Lung (tissue), 12 donors: ENCODE data around the gene EVX1. TPM values are rescaled to one million over a fixed set of nuclear protein-coding genes. Genes with fewer than 3 reads are reported as not detected.
A peak's percentile ranks its signal among the peaks of the same experiment; 100 is the strongest.

Experiments used
- ATAC-seq: fragments of 200-7000 bp; cut with Tn5 transposase; one replicate; pipeline ENCODE4 v1.9.1; 2020; ENCODE audit warnings: moderate number of reproducible peaks; ENCODE audit not compliant: insufficient read depth, low FRiP score
- DNase-seq, 3 donors: peaks; one replicate each; pipeline ENCODE4 v3.0.0-alpha.2; 2013 to 2017
- H3K27ac ChIP-seq, 2 donors: one replicate each; pipeline ENCODE4 v1.5.1; 2013; ENCODE audit warnings: mild to moderate bottlenecking in 2 of 2, moderate library complexity in 2 of 2, control low read depth in 1 of 2, inconsistent platforms in 1 of 2, low read depth in 1 of 2, low read length in 1 of 2
- H3K27me3 ChIP-seq, 3 donors: one replicate each; pipeline ENCODE4 v1.5.1; 2013; ENCODE audit warnings: low read length in 2 of 3; ENCODE audit not compliant: control insufficient read depth in 3 of 3, insufficient read depth in 3 of 3
- H3K36me3 ChIP-seq, 4 donors: one replicate each; pipeline ENCODE4 v1.5.1; 2013; ENCODE audit warnings: low read length in 4 of 4, mild to moderate bottlenecking in 1 of 4, moderate library complexity in 1 of 4; ENCODE audit not compliant: control insufficient read depth in 4 of 4, insufficient read depth in 4 of 4
- H3K4me1 ChIP-seq, 5 donors: one replicate each; pipeline ENCODE4 v1.5.1; 2013; ENCODE audit warnings: low read length in 5 of 5, mild to moderate bottlenecking in 2 of 5, moderate library complexity in 1 of 5; ENCODE audit not compliant: control insufficient read depth in 5 of 5, insufficient read depth in 5 of 5
- H3K4me3 ChIP-seq: one replicate; pipeline ENCODE4 v1.5.1; 2013; ENCODE audit warnings: mild to moderate bottlenecking, control low read depth, moderate library complexity
- H3K9ac ChIP-seq, 2 donors: one replicate each; pipeline ENCODE4 v1.5.1; 2013; ENCODE audit warnings: low read length in 2 of 2, control low read depth in 1 of 2; ENCODE audit not compliant: insufficient read depth in 1 of 2
- H3K9me3 ChIP-seq, 4 donors: one replicate each; pipeline ENCODE4 v1.5.1; 2013; ENCODE audit warnings: low read length in 3 of 4, mild to moderate bottlenecking in 1 of 4, moderate library complexity in 1 of 4; ENCODE audit not compliant: control insufficient read depth in 4 of 4, insufficient read depth in 3 of 4
- CTCF ChIP-seq: IDR thresholded peaks from 2 replicates; pipeline ENCODE4 v1.5.1; 2012; ENCODE audit warnings: mild to moderate bottlenecking; ENCODE audit errors: control extremely low read depth, extremely low read depth
- WGBS, 2 donors: extraction: QIAGEN DNeasy Blood & Tissue Kit; methylation state at CpG; one replicate each; pipeline ENCODE4 v1.1.7; 2013; 5-methylcytosine and 5-hydroxymethylcytosine counted together
- polyA plus RNA-seq, 2 donors: library from polyadenylated mRNA; stranded (reverse); fragments of 200-250 nt; gene quantifications; one replicate each; pipeline ENCODE4 v1.2.1, GENCODE V29; 2013
- total RNA-seq, 2 donors: library from RNA; depleted of rRNA in 1 of 2; stranded (reverse); fragments of >200 nt in 1 of 2; gene quantifications; one replicate each; pipeline ENCODE4 v1.2.1, GENCODE V29; 2014 to 2021
- donor health status: control.
- donor health status: control.
- donor health status: Bipolar disorder and iron deficiency.
- donor health status: healthy.
- donor health status: DM: yes; HTN: yes; CAD: no.

The EVX1 gene
- total and polyA plus RNA-seq, 4 donors: not detected

- 7 to 14% methylated on average over 23 of the region's 23 CpGs for WGBS, 2 donors
- peaks cover 0 to 35% (median 0%) of the 10 kb centered on the region in 5 donors for H3K4me1 ChIP-seq
- peaks cover 0 to 14% (median 0%) of the 10 kb centered on the region in 4 donors for H3K9me3 ChIP-seq
- no peak for DNase-seq
- H3K36me3 ChIP-seq: no peaks in the 10 kb centered on the region
- no peak overlapping the region for H3K9ac ChIP-seq
- H3K27ac ChIP-seq: no peak overlapping the region
- TF ChIP-seq CTCF: no peak
- no peak for ATAC-seq
- H3K4me3 ChIP-seq: no peak overlapping the region
- peaks cover 11 to 92% (median 89%) of the 10 kb centered on the region in 3 donors for H3K27me3 ChIP-seq
Observed at GRCh38 chr7:27248911-27249723, 6.5 kb downstream of the EVX1 start.

- peaks cover 15 to 88% (median 87%) of the 10 kb centered on the region in 3 donors for H3K27me3 ChIP-seq
- H3K9ac ChIP-seq: no peak overlapping the region
Observed at GRCh38 chr7:27249724-27250556, 7.3 kb downstream of the EVX1 start.

GRCh38 chr7:27250557-27251070 is 8.0 kb downstream of the EVX1 start:
- Histone ChIP-seq H3K27me3 (peaks cover 20 to 86% (median 80%) of the 10 kb centered on the region in 3 donors), H3K4me1 (peaks cover 0 to 27% (median 0%) of the 10 kb centered on the region in 5 donors)
- 9 to 12% methylated on average over 6 of the region's 6 CpGs for WGBS, 2 donors

More at GRCh38 chr7:27249724-27250556, 7.3 kb downstream of the EVX1 start:
- WGBS, 2 donors: 11 to 13% methylated on average over 19 of the region's 19 CpGs
- H3K9me3 ChIP-seq: peaks cover 0 to 11% (median 0%) of the 10 kb centered on the region in 4 donors
- ATAC-seq (no peak), DNase-seq (no peak)
- no peak overlapping the region for H3K27ac ChIP-seq
- TF ChIP-seq CTCF: no peak
- no peak overlapping the region for H3K4me3 ChIP-seq
- H3K36me3 ChIP-seq: no peaks in the 10 kb centered on the region
- H3K4me1 ChIP-seq: peaks cover 0 to 32% (median 0%) of the 10 kb centered on the region in 5 donors

More at GRCh38 chr7:27250557-27251070, 8.0 kb downstream of the EVX1 start:
- ATAC-seq: no peak
- H3K27ac ChIP-seq: no peak overlapping the region
- H3K4me3 ChIP-seq: no peak overlapping the region
- no peak for TF ChIP-seq CTCF
- H3K9me3 ChIP-seq: peaks cover 0 to 11% (median 0%) of the 10 kb centered on the region in 4 donors
- H3K36me3 ChIP-seq: no peaks in the 10 kb centered on the region
- DNase-seq: peak in 1 of 3 donors; percentile 42
- no peak overlapping the region for H3K9ac ChIP-seq
